Activated gamma-delta T cell (primary cell): ENCODE results near the gene ARID3B.
A peak's percentile ranks its signal among the peaks of the same experiment; 100 is the strongest.
"Not testable (repeated sequence)": the region's sequence is repeated elsewhere in the genome, so short reads cannot be mapped to it uniquely, and the experiment has no call there.

Source experiments
- DNase-seq: peaks from one replicate; lab custom pipeline; 2025; lab: John Stamatoyannopoulos, UW

The ARID3B gene

DNA sequence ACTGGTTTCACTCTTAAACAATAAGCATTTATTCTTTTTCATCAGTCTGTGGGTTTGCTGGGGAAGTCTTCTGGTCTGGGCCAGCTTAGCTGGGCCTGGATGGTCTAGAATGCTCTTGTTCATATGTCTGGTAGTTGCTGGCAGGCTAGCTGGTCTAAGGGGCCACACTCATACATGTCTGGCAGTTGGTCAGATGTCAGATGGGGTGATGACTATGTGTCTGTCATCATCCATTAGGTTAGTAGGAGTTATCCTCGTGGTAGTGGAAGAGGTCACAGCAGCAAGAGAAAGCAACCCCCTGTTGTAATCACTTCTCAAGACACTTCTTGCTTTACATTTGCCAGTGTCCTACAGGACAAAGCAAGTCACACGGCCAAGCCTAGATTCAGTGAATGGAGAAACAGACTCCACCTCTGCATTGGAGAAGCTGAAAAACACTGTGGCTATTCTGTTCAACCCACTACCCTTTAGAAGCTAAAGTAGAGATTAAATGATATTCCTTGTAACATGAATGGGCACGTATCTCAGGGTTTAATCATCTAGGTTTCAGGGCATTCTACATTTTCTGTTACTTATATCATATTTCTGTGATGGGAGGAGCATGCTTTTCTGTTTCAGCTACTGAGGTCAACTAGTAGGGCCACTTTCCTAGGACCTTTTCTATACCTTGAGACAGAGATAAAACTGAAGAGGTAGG, 5.5 kb upstream of the ARID3B start:
- DNase-seq: no peak

DNA sequence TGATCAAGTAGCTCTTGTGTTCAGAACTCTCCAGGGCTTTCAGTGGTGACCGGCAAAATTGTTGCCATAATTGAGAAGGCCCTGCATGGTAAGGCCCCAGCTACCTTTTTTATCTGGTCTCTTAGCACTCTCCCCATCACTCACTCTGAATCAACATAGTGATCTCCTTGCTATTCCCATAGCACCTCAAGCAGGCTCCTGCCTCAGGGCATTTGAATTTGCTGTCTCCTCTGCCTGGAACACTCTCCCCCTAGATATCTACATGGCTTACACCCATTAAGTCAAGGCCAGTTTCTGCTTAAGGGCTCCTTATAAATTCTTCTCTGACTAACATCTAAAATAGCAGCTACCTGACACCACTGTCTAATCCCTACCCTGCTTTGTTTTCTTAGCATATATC, 3.3 kb upstream of the ARID3B start:
- DNase-seq: no peak

DNA sequence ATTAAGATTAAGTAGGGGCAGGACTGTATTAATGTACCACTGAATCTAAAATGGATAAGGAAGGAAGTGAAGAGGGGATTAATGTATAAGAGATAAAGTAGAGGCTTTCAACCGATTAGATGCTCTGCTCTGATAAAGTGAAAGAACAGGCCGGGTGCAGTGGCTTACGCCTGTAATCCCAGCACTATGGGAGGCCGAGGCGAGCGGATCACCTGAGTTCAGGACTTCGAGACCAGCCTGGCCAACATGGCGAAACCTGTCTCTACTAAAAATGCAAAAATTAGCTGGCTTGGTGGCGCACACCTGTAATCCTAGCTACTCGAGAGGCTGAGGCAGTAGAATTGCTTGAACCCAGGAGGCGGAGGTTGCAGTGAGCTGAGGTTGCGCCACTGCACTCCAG, 1.5 kb upstream of the ARID3B start:
- not testable (repeated sequence) for DNase-seq

DNA sequence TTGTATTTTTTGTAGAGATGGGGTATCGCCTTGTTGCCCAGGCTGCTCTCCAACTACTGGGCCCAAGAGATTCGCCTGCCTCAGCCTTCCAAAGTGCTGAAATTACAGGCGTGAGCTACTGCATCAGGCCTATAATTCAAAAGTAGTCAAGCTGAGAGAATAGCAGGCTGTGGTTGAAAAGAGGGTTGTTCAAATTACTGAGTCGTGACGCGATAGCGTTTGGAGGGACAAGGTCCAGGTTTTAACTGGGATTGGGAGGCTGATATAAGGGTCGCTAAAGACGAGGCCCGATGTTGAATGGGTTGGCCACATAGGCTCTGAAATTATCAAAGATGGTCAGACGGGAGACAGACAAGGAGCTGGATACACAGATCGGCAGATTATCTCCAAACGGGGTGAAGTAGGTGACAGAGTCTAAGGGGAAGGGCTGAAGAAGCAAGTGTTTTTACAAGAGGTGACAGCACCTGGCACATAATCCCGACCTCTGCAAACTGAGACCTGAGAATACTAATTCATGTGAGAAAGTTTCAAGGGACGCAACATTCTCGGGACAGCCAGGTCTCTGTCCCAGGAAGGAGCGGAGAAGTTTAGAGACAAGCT, 759 bp upstream of the ARID3B start:
- DNase-seq: no peak

DNA sequence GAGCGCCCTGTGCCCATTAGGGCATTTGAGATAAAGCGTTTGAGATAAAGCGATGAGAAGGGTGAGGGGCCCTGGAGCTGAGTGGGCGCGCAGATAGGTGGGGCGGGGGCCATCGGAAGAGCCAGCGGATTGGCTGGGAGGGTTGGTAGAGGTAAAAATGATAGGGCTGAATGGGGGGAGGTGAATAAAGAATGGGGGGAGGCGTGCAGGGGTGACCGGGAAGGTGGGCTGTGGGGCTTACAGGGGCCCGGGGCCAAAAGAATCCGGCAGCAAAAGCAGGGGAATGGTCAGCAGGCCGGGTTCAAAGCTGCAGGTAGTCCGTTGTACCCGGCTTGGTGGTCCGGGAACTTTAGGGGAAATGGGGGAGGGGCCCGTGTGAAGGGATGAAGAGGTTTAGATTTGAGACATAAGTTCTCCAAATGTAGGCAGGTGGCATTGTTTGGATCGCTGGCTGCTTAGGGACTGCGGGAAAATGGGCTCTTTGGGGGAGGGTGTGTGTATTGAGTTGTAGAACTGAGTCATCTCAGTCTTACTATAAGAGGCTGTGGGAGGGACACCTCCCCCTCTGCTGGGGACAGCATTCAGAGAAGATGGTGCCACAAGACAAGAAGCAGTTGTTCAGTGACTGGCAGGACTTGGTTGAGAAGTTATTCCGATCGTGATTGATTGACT, 610 bp downstream of the ARID3B start:
- no peak for DNase-seq

DNA sequence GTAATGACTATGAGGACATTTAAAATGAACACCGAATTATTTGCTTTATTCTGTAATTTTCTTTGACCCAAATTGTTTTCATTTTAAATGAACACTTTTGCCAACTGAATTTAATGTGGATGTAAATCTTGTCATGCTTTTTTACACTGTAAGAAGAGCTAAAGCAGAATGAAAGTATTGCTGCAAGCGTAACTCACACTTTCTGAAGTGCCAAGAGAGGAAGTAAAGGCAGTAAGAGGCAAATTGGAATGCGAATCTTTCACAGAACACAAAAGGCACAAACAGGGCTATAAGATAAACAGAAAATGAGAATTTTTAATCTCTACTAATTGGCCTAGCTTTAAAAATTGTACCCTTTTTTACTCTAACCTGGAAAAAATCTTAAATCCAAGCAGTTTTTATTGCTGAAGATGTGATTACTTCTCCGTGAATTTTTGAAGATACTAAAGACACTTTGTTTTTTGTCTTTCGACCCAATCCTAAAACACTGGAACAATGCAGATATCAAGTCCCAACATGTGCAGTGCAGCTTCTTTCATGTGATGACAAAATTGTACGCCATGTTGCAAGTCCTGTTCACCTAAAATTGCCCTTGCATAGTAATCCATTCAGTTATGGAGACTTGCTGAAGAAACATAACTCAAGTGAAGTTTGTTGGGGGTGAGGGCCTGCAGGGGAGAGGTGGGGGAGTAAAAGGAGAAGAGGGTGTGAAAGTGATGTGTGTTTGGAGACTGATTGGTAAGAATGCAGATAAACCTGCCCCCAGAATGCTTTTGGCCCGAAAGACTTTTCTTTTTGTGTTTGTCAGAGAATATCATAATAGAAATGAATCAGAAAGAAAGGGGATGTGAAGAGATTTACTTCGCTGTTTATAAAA, 1.4 kb downstream of the ARID3B start:
- DNase-seq: no peak

DNA sequence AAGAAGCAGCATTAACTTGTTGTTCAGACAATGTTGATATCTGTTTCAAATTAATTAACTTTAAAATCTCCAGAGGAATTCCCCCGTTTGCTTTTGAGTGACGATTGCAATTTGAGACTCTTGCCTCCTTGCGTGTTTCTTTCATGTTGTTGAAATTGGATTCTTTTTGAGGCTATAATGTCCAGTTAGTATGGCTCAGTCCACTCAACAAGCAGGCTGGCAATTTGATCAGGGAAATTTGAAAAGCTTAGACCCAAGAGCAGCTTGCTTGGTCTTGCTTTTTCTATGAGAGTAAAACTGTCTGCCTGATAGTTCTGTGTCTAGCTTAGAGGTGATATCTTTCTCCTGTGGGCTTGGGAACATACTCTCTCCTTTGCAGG, 2.0 kb downstream of the ARID3B start:
- DNase-seq: no peak

DNA sequence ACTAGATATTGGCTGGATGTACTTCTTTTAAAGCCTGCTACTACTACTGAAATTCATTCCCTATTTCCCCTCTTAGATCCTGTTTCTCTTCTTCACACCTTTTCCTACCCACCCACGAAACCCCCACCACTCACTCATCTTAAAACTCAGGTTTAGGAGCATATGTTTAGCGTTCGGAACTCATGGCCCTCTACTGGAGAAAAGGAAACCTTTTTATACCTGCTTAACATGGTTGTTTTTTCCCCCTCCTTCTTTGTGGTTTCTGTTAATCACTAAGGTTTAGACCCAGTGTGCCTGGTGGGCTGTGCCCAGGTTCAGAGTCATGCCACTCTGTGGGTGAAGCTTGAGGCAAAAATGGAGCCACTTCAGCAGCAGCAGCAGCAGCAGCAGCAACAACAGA, 2.6 kb downstream of the ARID3B start:
- DNase-seq: no peak

DNA sequence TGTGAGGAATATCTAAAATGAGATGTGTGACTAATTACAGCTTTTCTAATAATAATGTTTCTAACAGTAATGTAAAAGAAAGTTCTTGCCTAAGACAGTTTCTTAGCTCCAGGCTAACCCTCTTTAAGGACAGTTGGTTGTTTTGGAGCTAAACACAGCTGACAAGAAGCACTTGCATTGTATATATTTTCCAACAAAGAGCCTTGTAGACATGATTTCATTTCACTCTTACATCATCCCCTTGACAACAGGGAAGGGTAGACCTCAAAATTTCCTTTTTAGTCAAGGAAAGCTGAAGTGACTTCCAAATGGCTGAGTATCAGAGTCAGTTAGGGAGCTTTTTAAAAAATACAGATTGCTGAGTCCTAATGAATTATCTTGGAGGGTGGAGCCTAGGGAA, 4.1 kb downstream of the ARID3B start:
- DNase-seq: no peak

DNA sequence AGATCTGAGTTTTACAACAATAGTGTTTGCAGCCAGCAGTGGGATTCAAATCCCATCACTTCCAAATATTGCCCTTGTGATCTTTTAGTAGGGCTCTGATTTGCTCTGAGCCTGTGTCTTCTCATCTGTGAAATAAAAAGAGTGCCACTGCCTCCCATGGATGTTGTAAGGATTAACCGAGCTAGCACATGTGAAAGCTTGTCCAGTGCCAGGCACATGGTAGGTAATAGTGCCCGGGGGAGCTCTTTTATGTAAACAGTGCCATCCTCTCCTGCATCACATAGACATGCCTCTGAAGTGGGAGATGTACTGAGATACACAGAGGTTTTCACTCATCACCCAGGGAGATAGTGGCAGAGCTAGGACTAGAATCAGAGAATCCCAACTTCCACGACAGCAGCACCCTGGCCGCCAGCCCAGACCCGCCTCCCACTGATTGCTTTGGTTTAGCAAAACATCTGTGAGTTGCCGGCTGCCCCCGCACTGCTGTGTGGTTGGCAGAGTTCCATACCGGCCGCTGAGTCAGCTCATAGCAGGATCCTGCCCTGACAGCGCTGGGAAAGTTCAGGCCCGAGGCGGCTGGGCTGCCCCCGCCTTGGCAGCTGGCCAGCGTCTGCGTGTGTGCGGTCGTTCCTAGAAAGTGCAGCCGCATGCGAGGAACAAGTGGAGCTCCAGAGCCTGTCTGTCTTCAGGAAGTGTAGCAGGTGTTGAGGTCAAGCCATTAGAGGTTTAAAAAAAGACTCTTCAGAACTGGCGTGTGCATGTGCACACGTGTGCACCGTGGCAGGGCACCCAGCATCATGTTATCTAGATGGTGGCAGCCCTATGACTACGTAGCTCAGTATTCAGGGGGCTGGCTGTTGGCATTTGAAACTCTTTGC, 5.0 kb downstream of the ARID3B start:
- DNase-seq: peak; percentile 80

DNA sequence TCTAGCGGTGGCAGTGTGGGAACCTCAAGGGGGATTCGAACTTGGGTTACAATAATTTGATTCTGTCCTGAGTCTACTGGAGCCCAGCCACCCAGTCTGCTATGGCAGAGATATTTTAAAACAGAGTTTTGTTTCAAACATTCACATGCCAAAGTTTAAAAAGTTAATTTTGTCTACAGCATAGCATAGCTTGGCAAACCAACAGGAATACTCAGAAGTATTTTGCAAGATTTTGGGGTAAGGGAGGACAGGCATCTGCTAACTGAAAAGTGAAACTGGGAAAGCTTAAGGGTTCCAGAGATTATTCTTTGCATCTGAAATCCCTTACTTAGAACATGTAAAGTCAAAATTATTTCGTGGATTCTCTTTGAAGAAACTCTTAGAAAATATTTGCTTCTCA, 6.6 kb downstream of the ARID3B start:
- no peak for DNase-seq

DNA sequence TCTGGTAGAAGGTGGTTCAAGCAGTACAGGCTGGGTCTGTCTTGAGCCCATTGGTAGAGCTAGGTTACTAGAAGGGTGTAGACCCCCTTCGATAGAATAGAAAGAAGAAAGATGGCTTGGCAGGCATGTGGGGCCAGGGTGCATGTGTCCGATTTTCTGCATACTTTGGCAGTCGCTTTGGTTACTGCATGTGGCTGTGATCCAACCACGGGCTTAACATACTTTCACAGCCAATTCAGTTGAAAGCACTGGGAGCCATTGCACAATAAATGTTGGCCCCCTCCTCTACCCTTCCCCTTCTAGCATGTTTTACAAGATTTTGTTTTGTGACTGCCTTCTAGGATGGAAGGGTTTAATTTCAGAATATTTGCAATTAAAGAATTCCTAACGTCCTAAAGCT, 7.2 kb downstream of the ARID3B start:
- DNase-seq: no peak

DNA sequence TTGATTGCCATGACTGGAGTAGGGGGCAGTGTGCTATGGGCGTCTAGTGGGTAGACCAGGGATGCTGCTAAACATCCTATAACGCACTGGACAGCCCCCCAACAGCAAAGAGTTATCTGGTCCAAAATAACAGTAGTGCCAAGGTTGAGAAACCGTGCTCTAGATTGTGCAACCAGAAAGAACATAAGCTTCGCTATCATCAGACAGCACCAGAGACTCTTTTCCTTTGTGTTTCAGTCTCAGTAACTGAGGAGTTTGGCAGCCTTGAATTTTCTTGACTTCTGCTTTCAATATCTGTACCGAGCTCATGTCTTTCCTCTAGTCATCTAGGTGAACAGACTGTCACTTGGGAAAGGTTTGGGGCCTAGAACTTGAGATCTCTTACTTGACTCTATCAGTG, 8.8 kb downstream of the ARID3B start:
- DNase-seq: no peak

DNA sequence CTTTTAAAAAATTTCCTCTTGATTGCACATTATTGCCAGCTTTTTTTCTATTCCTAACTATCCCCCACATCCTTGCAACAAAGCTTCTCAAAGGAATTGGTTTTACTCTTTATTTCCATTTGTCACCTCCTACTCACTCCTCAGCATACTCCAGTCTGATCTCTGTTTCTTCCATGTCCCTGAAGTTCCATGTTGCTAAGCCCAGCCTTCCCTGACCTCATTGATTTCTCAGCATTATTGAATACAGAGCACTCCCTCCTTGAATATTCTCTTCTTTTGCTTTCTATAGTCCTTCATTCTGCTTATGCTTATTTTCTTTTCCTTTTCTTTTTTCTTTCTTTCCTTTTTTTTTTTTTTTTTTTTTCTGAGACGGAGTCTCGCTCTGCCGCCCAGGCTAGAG, 10.7 kb downstream of the ARID3B start:
- no peak for DNase-seq

DNA sequence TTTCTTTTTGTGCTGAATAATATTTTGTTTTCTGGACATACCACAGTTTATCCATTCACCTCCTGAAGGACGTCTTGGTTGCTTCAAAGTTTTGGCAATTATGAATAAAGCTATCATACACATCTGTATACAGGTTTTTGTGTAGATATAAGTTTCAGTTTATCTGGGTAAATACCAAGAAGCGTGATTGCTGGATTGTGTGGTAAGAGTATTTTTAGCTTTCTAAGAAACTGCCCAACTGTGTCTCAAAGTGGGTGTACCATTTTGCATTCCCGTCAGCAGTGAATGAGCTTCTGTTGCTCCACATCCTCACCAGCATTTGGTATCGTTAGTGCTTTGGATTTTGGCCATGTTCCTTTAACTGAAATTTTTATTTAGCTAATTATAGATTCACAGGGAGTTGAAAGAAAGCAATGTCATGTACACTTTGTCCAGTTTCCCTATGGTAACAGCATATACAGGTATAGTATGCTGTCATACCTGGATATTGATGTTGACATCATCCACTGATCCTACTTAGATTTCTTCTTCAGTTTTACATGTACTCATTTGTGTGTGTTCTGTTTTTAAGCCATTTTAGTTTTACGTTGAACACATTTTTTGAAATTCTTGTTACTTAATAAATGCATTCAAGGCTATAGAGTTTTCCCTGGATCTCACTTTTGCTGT, 11.9 kb downstream of the ARID3B start:
- no peak for DNase-seq

DNA sequence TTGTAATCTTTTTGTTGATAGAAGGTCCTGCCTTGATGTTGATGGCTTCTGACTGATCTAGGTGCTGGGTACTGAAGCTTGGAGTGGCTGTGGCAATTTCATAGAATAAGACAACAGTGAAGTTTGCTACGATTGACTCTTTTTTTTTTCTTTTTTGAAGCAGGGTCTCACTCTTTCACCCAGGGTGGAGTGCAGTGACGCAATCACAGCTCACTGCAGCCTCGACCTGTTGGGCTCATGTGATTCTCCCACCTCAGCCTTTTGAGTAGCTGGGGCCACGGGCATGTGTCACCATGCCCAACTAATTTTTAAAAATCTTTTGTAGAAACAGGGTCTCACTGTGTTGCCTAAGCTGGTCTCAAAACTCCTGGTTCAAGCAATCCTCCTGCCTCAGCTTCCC, 14.2 kb downstream of the ARID3B start:
- no peak for DNase-seq

DNA sequence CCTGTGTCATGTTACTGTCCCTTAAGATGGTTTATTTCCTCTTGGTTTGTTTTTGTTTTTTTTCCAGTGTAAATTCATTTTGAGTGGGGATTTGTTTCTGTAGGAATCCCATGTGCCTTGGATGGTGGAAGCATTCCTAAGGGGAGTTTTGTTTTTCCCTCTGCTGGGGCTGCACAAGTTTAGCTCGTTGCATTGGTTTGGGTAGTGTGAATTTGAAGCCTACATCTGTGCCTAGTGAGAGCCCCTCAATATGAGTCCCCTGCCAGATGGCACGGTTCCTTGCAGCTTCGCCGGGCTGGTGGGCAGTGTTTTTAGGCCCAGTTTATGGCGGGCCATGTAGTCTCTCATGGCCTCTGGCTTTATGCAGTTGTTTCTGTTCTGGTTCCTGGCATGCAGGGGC, 17.7 kb downstream of the ARID3B start:
- DNase-seq: no peak

DNA sequence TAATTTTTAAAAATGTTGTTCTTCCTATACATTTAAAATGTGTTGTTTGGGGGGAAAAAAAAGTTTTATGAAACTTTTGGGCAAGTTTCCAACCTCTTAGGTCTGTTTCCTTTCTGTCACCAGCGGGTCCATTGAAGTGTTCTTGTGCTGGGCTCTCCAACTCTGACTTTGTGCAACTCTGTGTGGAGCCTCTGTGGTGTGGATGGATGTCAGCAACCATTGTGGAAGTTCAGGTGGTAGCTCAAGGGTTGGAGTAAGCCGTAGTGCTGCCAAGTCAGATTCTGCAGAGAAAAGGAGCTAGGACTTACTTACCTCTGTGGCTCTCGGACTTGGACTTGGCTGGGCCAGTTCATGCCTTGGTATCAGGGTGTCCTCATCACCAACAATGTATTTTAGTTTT, 22.4 kb downstream of the ARID3B start:
- DNase-seq: no peak

DNA sequence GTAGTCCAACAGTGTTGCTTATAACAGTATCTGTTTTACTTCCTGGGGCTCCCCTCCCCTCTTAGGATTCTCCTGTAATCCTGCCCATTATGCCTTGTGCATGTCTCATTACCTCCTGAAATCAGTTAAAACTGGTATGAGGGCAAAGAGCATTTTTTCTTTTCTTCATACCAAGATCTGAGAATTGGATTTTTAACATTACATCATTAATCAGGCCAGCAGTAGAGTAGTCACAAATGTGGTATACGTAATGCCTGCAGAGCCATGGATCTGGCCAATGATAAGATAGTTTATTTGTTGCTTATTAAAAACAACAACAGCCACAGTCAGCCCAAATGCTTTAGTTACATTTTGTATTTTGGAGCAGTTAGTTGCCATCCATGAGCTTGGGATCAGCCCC, 23.2 kb downstream of the ARID3B start:
- no peak for DNase-seq

DNA sequence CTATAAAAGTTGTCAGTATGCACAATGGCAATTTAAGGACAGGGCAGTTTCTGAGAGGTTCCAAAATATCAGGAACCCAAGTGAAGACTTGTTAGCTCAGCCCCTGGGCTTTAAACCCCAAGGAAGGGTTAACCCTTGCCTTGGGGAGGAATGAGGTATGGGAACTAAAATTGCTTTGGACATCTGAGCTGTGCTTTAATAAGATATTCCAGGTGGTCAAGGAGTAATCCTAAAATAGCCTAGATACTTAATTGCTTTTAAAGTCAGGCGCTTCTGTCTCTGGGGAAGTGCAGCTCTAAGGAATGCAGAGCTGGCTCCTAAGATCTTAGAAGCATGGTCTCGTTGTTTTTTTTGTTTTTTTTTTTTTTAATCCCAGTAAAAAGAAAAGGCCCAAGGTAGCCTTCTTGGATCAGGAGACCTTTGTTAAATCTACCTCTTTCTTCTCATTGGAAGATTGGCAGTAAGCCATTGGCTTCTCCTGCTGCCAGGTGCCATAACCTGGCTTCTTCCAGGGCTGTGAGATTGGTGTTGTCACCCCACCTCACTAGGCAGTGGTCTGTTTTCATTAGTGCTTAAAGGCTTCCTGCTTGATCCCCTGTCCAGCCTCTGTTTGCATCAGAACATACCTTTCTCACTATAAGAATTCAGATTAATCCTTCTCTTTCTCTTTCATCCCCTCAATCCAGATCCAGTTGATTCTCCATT, 24.5 kb downstream of the ARID3B start:
- no peak for DNase-seq
